Stimulated activated CD4-positive, alpha-beta T cell treated with anti-CD3 and anti-CD28 coated beads, Interleukin-4, amount 100 ng/mL, for 48 hours (primary cell): Measurements from ENCODE around the gene SPACDR.
A peak's percentile ranks its signal among the peaks of the same experiment; 100 is the strongest.
"Not testable (repeated sequence)": the region's sequence is repeated elsewhere in the genome, so short reads cannot be mapped to it uniquely, and the experiment has no call there.

Experiments used
- DNase-seq, 2 donors: peaks; one replicate each; pipeline ENCODE4 v3.0.0-alpha.2; 2020; ENCODE audit warnings: low read depth in 2 of 2

The SPACDR gene

DNA sequence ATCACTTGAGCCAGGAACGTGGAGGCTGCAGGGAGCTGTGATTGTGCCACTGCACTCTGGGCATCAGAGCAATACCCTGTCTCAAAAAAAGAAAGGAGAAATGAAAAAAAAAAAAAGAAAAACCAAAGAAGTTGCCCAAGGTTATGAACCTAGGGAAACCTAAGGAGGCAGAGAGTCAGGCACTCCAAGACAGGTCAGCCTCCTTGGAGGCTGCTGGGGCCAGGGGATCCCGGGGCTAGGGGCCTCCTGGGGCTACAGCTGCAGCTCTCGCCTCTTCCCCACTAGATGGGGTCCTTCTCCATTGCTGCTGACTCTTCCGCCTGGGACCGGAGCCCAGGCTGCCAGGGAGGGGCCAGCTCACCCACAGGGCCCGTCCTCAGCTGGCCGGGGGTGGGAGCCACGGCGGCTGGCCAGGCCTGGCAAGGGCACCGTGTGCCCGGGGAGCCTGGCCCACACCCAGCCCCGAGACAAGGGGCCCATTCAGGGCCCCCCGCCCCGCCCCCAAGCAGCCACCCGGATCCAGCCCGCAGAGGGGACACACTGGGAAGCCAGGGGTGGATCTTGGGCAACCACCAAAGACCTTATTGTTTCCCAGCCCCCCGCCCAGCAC lies 1.7 kb upstream of the SPACDR start:
- no peak for DNase-seq

DNA sequence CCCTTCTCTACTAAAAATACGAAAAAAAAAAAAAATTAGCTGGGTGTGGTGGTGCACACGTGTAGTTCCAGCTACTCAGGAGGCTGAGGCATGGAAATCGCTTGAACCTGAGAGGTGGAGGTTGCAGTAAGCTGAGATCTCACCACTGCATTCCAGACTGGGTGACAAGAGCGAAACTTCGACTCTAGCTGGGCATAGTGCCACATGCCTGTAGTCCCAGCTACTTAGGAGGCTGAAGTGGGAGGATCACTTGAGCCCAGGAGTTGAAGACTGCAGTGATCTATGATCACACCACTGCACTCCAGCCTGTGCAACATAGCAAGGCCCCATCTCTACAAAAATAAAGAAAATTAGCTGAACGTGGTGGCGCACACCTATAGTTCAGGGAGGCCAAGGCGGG lies 1.2 kb upstream of the SPACDR start:
- no peak for DNase-seq

DNA sequence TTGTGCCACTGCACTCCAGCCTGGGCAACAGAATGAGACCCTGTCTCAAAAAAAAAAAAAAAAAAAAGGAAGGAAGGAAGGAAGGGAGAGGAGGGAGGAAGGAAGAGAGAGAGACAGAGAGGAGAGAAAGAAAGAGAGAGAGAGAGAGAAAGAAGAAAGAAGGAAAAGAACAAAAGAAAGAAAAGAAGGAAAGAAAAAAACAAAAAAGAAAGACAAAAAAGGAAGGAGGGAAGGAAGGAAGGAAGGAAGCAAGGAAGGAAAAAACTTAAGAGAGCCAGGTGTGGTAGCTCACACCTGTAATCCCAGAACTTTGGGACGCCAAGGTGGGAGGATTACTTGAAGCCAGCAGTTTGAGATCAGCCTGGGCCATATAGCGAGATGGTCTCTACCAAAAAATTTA lies 731 bp upstream of the SPACDR start:
- DNase-seq: no peak

DNA sequence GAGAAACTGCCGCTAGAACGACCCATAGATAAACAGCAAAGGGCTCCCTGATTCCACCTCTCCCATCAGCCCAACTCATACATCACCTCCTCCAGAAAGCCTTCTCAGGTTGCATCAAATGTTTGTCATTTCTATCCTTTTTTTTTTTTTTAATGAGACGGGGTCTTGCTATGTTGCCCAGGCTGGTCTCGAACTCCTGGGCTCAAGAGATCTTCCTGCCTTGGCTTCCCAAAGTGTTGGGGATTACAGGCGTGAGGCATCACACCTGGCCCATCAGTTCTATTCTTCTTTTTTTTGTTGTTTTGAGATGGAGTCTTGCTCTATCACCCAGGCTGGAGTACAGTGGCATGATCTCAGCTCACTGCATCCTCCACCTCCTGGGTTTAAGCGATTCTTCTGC lies 7.0 kb downstream of the SPACDR start:
- no peak for DNase-seq

DNA sequence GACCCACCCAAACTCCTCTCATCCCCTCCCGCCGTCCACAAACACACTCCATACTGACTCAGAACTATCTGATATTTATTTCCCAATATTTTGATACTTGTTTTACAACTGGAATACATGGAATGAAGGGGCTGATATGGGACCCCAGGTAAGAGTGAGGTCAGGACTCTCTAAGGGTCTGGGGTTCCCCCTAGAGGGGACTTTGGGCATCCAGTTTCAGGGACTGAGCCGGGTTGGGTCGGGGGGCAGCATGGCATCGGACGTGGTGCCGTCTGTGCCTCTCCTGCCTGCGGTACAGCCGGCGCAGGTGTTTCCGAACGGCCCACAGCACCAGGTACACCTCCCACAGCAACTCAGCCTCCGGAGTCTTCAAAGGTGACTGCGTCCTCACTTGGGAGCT lies 7.5 kb downstream of the SPACDR start:
- DNase-seq: no peak

DNA sequence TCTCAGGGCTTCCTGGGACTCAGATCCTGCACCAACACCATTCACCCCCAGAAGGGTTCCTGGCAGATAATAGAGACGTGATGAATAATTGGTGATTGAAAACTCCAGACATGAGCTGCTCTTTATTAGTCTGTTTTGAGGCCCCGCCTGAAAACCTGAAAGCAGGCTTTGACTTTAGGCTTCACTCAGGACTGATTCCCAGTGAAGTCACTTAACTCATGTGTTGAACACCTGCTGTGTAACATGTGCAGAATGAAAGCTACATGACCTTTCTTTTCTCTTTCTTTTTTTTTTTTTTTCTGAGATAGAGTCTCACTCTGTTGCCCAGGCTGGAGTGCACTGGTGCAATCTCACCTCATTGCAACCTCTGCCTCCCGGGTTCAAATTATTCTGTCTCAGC lies 8.9 kb downstream of the SPACDR start:
- no peak for DNase-seq

DNA sequence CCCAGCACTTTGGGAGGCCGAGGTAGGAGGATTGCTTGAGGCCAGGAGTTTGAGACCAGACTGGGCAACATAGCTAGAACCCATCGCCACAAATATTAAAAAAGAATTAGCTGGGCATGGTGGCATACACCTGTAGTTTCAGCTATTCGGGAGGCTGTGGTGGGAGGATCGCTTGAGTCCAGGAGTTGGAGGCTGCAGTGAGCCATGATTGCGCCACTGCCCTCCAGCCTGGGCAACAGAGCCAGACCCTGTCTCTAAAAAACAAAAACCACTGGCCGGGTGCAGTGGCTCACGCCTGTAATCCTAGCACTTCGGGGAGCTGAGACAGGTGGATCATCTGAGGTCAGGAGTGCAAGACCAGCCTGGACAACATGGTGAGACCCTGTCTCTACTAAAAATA lies 10.2 kb downstream of the SPACDR start:
- not testable (repeated sequence) for DNase-seq

DNA sequence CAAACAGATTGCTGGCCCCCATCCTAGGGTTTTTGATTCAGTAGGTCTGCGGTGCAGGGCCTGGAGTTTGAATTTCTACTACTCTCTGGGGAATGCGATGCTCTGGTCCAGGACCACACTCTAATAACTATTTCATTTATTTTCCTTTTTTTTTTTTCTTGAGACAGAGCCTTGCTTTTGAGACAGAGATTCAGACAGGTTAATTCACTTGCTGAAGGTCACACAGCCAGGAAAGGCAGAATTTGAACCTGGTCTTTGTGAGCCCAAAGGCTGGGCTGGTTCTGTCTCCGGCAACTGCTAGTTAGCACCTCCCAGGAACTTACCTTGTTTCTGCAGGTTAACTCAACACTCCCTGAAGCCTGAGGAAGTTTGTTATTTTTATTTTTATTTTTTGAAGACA lies 11.5 kb downstream of the SPACDR start:
- DNase-seq: no peak

DNA sequence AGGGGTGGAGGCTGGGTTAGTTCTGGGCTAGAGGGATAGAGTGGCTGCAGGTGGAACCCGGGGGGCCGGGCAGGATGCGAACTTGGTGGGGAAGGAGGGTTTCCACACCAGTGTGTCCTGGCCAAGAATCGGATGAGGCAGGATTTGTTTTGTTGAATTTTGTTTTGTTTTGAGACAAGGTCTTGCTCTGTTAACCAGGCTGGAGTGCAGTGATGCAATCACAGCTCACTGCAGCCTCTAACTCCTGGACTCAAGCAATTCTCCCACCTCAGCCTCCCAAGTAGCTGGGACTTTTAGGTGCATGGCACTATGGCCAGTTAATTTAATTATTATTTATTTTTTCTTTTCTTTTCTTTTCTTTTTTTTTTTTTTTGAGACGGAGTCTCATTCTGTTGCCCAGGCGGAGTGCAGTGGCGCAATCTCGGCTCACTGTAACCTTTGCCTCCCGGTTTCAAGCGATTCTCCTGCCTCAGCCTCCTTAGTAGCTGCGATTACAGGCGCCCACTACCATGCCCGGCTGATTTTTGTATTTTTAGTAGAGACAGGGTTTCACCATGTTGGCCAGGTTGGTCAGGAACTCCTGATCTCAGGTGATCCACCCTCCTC lies 14.8 kb downstream of the SPACDR start:
- no peak for DNase-seq

DNA sequence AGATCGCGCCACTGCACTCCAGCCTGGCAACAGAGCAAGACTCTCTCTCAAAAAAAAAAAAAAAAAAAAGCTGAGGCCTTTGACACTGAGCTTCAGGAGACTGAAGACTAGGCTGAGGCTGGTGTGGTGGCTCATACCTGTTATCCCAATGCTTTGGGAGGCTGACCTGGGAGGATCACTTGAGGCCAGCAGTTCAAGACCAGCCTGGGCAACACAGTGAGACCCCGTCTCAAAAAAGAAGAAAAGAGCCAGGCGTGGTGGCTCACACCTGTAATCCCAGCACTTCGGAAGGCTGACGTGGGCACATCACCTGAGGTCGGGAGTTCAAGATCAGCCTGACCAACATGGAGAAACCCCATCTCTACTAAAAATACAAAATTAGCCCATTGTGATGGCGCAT lies 16.7 kb downstream of the SPACDR start:
- not testable (repeated sequence) for DNase-seq

DNA sequence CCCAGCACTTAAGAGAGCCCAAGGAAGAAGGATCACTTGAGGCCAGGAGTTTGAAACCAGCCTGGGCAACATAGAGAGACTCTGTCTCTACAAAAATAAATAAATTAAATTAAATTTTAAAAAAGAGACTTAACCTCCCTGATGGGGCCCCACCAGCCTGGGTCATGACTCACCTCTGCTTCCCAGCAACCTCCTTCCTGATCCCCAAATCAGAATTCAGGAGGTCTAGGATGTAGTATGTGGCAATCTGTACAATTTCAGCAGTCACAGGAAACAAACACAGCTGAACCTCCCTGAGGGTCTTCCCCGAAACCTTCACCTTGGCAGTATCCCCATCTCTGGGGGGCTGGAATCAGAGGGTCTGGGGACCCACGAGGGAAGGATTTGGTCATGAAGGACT lies 18.0 kb downstream of the SPACDR start:
- DNase-seq: no peak

DNA sequence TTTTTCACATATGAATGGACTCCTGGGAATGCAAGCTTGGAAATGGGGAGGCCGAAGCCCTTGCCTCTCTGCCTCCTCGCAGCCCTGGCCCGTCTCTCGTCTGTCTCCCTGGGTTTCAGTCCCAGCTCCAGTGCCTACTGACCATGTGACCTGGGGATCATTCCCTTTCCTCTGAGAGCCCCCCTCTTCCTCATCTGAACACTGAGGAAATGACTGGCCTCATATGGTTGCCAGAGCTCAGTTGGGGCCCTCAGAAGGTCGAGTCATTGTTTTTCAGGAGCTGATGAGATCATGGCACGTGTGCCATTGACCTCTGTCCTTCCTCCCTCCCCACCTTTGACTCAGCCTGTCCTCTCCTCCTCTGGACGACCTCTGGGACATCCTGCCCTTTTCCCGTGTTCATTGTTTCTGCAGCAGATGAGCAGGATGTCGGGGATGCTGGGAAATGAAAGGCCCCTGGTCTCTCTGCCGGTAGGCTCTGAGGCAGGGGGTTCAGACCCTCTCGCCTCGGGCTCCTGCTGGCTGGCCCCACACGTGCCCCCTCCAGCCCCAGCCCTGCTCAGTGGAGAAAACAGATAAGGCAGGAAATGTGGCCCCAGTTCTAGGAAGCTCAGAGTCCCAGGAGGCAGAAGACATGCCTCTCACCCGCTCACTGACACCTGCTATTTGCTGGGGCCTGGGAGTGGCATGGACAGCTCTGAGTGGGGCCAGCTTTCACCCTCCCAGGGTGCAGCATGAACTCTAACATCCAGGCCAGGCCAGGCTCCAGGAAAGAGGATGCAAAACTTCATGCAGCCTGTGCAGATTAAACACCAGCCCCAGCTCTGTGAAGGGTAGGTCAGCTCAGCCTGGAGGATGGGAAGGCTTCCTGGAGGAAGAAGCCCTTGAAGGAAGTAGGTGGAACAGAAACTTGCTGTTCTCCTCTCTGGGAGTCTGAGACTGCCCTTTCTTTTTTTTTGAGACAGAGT lies 19.5 kb downstream of the SPACDR start:
- DNase-seq: no peak

DNA sequence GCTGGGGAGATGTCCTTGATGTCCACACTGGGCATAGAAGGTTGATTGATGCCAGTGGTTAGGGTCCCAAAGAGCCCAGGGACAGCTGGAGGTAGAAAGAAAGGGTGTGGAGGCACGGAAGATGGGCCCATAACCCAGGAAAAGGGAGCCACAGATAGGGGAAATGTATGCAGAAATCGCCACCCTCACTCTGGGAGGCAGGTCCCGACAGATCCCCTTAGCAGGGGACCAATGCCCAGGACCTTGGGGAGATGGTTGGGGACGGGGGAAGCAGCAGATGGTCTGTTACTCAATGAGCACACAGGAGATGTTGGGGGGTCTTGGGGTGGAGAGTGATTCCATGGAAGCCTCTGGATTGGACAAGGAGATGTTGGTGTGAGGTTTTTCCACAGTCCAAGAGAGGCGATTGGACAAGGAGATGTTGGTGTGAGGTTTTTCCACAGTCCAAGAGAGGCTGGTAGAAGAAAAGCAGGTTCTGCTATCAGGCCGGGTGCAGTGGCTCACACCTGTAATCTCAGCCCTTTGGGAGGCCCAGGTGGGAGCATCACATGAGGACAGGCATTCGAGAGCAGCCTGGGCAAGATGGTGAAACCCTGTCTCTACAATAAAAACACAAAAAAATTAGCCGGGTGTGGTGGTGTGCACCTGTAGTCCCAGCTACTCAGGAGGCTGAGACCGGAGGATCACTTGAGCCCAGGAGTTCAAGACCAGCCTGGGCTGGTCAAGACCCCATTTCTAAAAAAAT lies 20.8 kb downstream of the SPACDR start:
- no peak for DNase-seq

DNA sequence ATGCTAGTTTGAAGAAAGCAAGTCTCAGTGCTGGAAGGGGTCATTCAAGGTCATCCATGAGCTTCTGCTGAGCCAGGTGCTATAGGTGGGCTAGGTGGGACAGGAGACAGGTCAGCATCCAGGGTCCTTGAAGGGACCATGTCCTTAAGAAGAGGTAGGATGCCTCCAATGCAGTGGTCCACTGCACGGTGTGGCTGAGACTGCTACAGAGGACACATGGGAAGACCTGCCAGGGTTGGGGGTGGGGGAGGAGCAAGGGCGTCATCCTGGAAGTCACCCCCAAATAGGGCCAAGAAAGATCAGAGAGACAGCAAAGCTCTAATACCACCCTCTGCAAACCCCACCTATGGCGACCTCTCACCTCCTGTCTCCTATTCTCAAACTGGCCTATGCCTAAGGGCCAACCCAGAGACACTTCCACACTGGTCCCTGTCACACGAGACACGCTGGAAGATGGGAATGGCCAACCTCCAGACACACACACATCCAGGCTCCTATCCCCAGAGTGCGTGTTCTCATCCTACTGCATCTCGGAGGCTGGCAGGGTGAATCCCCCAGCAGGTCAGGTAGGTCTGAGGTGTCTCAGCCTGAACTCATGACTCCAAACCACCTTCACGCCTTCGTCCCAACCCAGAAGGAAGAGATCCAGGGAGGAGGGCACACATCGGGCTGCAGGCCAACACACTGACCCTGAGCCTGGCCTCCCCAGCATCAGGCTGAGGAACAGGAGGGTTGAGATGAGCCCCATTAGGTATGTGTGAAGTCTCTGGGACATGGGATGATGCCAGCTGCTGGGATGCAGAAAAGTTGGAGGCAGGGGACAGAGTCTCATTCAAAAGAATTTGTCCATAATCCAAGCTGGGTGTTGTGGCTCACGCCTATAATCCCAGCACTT lies 22.2 kb downstream of the SPACDR start:
- DNase-seq: no peak

DNA sequence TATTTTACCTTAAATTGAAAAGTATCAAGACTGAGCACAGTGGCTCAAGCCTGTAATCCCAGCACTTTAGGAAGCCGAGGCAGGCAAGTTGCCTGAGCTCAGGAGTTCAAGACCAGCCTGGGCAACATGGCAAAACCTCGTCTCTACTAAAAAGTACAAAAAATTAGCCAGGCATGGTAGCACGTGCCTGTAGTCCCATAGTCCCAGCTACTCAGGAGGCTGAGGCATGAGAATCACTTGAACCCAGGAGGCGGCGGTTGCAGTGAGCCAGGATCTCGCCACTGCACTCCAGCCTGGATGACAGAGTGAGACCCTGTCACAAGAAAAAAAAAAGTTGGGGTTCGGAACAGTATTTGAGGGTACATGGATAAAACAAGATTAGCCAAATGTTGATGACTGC lies 24.8 kb downstream of the SPACDR start:
- DNase-seq: not testable (repeated sequence)

DNA sequence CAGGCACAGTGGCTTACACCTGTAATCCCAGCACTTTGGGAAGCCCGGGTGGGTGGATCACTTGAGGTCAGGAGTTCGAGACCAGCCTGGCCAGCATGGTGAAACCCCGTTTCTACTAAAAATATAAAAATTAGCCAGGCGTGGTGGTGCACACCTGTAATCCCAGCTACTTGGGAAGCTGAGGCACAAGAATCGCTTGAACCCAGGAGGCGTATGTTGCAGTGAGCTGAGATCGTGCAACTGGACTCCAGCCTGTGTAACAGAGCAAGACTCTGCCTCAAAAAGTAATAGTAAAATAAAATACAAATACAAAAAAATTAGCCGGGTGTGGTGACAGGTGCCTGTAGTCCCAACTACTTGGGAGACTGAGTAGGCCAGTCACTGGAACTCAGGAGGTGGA lies 25.3 kb downstream of the SPACDR start:
- DNase-seq: not testable (repeated sequence)

DNA sequence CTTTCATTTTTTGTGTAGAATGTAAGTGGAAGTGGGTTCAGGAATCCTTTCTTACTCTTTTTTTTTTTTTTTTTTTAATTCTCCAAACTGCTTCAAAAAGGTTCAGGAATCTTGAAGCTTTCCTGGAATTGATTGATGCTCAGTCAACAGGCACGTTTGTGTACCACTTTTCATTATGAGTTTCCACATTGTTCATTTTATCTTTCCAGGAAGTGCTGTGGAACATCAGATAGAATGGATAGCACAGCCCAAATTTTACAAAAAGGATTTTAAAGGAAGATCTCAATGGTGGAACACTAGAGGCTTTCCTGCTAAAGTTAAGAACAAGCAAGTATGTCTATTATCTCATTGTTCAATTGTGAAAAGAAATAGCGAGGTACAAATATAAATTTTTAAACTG lies 25.9 kb downstream of the SPACDR start:
- DNase-seq: no peak

DNA sequence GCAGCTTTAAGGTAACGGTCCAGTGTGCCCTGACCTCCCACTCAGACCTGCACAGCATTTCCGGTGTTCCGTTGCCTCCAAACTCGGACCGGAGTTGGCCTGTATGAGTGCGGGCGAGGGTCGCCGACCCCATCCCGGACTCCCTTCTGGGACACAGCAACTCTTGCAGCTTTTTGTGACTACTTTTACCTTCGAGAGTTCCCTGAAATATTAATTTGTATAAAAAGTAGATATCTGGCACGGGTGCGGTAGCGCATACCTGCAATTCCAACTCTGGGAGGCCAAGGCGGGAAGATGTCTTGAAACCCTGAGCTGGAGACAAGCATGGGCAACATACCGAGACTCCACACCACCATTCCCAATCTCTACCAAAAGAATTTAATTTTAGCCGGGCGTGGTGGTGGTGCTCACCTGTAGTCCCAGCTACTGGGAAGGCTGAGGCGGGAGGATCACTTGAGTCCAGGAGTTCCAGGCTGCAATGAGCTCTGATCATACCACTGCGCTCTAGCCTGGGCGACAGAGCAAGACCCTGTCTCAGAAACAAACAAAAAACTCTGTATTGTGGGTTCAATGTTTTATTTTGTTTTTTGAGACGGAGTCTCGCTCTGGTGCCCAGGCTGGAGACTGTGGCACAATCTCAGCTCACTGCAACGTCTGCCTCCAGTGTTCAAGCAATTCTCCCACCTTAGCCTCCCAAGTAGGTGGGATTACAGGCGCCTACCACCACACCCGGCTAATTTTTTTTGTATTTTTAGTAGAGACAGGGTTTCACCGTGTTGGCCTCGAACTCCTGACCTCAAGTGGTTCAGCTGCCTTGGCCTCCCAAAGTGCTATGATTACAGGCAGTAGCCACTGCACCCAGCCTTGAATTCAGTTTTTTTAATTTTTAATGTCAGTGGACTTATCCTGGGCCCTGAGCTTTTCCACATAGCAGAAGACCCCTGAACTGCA lies 26.6 kb downstream of the SPACDR start:
- DNase-seq: no peak

DNA sequence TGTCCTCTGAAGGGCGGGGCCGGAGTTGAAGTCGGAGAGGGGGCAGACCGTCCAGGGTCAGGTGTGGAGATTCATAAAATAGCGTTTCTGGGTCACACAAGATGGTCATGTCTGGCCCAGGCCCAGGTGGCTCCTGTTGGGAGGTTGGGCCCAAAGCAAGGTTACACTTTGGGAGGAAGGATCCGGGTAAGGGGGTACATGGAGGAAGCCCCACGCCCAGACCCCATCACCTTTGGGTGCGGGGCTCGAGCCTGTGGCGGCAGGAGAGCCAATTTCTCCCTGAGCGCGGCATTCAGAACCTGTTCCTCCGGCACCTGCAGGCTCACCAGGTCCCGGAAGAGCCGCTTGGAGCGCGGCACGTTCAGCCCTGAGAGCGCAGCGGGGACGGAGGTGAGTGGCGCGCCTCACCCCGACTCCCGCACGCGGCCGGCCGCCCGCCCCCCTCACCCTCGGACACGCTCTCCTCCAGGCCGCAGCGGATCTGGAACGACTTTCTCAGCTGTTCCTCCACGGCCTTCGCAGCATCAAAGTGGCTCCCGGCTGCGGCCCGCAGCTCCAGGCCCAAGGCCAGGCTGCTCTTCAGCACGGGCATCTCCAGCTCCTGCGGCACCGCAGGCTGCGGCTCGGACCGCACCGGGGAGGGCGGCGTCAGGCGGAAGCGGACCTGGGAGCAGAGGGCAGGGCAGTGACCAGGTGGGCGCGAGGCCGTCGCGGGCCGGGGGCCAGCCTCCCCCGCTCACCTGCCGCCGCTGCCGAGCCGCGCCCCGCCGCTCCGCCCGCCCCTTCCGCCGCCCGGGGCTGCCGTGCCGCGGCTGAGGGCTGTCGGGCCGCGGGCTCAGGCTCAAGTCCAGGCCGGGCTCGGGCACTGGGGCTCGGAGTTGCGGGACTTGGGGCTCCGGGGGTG lies 28.4 kb downstream of the SPACDR start:
- DNase-seq: peak; percentile 19 to 26
